NB4 (cell line): ENCODE data around the gene LIMK2.
"Not testable (repeated sequence)": the region's sequence is repeated elsewhere in the genome, so short reads cannot be mapped to it uniquely, and the experiment has no call there.

Experiments used
- DNase-seq: peaks from one replicate; pipeline ENCODE4 v3.0.0; 2010; ENCODE audit warnings: low read depth
- H3K4me3 ChIP-seq: one replicate; pipeline ENCODE4 v1.5.1; 2011; ENCODE audit warnings: mild to moderate bottlenecking, low read depth, low read length, moderate library complexity
- CTCF ChIP-seq: IDR thresholded peaks from one replicate; pipeline ENCODE4 v1.5.1; 2012; ENCODE audit warnings: low read depth, low read length
- MAX ChIP-seq: IDR thresholded peaks from 2 replicates; pipeline ENCODE4 v1.6.1; 2011; ENCODE audit warnings: low read depth, low read length
- MYC ChIP-seq: IDR thresholded peaks from 2 replicates; pipeline ENCODE4 v1.6.1; 2011; ENCODE audit warnings: low read depth, low read length
- POLR2A ChIP-seq: IDR thresholded peaks from 2 replicates; pipeline ENCODE4 v1.6.1; 2011; ENCODE audit warnings: mild to moderate bottlenecking; ENCODE audit not compliant: insufficient read length; ENCODE audit errors: extremely low read depth

Gene LIMK2

GRCh38 chr22:31243339-31244045, 31.4 kb downstream of the LIMK2 start:
- no peak overlapping the region for H3K4me3 ChIP-seq
- TF ChIP-seq MAX (no peak), CTCF (no peak), POLR2A (no peak), MYC (no peak)
- no peak for DNase-seq

GRCh38 chr22:31244046-31244942, 32.2 kb downstream of the LIMK2 start:
- H3K4me3 ChIP-seq = no peak overlapping the region
- TF ChIP-seq MYC = no peak
- no peak for TF ChIP-seq MAX
- no peak for TF ChIP-seq POLR2A
- no peak for TF ChIP-seq CTCF
- DNase-seq = no peak

- H3K4me3 ChIP-seq = no peak overlapping the region
- DNase-seq = no peak
- TF ChIP-seq MYC (no peak), CTCF (no peak)
These were observed 32.9 kb downstream of the LIMK2 start for GRCh38 chr22:31244943-31245451.

- H3K4me3 ChIP-seq, DNase-seq: not testable (repeated sequence)
These were observed 33.9 kb downstream of the LIMK2 start for GRCh38 chr22:31245998-31246397.

- TF ChIP-seq MAX = no peak
- no peak for TF ChIP-seq CTCF
- TF ChIP-seq POLR2A = no peak
- TF ChIP-seq MYC = no peak
- DNase-seq = no peak
- H3K4me3 ChIP-seq = no peak overlapping the region
These were observed 34.6 kb downstream of the LIMK2 start for GRCh38 chr22:31246687-31247086.

- no peak overlapping the region for H3K4me3 ChIP-seq
- no peak for DNase-seq
- no peak for TF ChIP-seq CTCF
- no peak for TF ChIP-seq MYC
- no peak for TF ChIP-seq POLR2A
- no peak for TF ChIP-seq MAX
These were observed 35.6 kb downstream of the LIMK2 start for GRCh38 chr22:31247726-31248125.
